ENCODE data around the gene GPR108.
"Not testable (repeated sequence)": the region's sequence is repeated elsewhere in the genome, so short reads cannot be mapped to it uniquely, and the experiment has no call there.

DNA sequence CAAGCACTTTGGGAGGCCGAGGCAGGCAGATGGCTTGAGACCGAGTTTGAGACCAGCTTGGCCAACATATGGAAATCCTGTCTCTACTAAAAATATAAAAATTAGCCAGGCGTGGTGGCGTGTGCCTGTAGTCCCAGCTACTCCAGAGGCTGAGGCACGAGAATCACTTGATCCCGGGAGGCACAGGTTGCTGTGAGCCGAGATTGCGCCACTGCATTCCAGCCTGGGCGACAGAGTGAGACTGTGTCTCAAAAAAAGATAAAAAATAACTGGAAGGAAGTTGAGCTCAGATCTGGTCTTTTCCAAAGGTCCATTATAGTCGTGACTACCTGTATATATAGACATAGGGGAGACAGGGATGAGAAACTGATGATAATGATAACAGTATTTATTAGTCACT lies 11.2 kb upstream of the GPR108 start:
- TF ChIP-seq, protein P1, sequence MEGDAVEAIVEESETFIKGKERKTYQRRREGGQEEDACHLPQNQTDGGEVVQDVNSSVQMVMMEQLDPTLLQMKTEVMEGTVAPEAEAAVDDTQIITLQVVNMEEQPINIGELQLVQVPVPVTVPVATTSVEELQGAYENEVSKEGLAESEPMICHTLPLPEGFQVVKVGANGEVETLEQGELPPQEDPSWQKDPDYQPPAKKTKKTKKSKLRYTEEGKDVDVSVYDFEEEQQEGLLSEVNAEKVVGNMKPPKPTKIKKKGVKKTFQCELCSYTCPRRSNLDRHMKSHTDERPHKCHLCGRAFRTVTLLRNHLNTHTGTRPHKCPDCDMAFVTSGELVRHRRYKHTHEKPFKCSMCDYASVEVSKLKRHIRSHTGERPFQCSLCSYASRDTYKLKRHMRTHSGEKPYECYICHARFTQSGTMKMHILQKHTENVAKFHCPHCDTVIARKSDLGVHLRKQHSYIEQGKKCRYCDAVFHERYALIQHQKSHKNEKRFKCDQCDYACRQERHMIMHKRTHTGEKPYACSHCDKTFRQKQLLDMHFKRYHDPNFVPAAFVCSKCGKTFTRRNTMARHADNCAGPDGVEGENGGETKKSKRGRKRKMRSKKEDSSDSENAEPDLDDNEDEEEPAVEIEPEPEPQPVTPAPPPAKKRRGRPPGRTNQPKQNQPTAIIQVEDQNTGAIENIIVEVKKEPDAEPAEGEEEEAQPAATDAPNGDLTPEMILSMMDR (IDR thresholded peaks at IDR 0.05; ENCODE audit: low read depth, low read length, missing input control) = not testable (repeated sequence)
- TF ChIP-seq RAD21 (IDR thresholded peaks at IDR 0.05); TAF1 (conservative IDR thresholded peaks at IDR 0.05); ATF3 (IDR thresholded peaks at IDR 0.05); FOXA1 (IDR thresholded peaks at IDR 0.05); GABPA (IDR thresholded peaks at IDR 0.05 in 1 of 2, conservative IDR thresholded peaks at IDR 0.05 in 1 of 2); RXRA (IDR thresholded peaks at IDR 0.05); SP1 (IDR thresholded peaks at IDR 0.05); EGR1 (IDR thresholded peaks at IDR 0.05; ENCODE audit: low read depth in 2 of 2); HNF4A (conservative IDR thresholded peaks at IDR 0.05): not testable (repeated sequence)
- TF ChIP-seq, protein P2, sequence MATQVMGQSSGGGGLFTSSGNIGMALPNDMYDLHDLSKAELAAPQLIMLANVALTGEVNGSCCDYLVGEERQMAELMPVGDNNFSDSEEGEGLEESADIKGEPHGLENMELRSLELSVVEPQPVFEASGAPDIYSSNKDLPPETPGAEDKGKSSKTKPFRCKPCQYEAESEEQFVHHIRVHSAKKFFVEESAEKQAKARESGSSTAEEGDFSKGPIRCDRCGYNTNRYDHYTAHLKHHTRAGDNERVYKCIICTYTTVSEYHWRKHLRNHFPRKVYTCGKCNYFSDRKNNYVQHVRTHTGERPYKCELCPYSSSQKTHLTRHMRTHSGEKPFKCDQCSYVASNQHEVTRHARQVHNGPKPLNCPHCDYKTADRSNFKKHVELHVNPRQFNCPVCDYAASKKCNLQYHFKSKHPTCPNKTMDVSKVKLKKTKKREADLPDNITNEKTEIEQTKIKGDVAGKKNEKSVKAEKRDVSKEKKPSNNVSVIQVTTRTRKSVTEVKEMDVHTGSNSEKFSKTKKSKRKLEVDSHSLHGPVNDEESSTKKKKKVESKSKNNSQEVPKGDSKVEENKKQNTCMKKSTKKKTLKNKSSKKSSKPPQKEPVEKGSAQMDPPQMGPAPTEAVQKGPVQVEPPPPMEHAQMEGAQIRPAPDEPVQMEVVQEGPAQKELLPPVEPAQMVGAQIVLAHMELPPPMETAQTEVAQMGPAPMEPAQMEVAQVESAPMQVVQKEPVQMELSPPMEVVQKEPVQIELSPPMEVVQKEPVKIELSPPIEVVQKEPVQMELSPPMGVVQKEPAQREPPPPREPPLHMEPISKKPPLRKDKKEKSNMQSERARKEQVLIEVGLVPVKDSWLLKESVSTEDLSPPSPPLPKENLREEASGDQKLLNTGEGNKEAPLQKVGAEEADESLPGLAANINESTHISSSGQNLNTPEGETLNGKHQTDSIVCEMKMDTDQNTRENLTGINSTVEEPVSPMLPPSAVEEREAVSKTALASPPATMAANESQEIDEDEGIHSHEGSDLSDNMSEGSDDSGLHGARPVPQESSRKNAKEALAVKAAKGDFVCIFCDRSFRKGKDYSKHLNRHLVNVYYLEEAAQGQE (IDR thresholded peaks at IDR 0.05) = not testable (repeated sequence)
- TF ChIP-seq, protein P3, sequence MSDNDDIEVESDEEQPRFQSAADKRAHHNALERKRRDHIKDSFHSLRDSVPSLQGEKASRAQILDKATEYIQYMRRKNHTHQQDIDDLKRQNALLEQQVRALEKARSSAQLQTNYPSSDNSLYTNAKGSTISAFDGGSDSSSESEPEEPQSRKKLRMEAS (IDR thresholded peaks at IDR 0.05) = not testable (repeated sequence)
